Measurements from ENCODE around the gene WNT1.
A peak's percentile ranks its signal among the peaks of the same experiment; 100 is the strongest.

Gene WNT1

GRCh38 chr12:48981757-48982157 is 3.6 kb downstream of the WNT1 start:
- no peak for ATAC-seq

GRCh38 chr12:48982397-48983080 is 4.4 kb downstream of the WNT1 start:
- no peak for ATAC-seq

- ATAC-seq, result no peak
These were observed 7.4 kb downstream of the WNT1 start for GRCh38 chr12:48985475-48985897.

- no peak for ATAC-seq
These were observed 7.8 kb downstream of the WNT1 start for GRCh38 chr12:48985901-48986300.

GRCh38 chr12:48986720-48987291 is 8.7 kb downstream of the WNT1 start:
- ATAC-seq, result no peak

GRCh38 chr12:48988030-48988649 is 10.0 kb downstream of the WNT1 start:
- ATAC-seq, result peak; percentile 52 to 75

GRCh38 chr12:48990552-48990951 is 12.4 kb downstream of the WNT1 start:
- ATAC-seq, result no peak

- no peak for ATAC-seq
These were observed 13.3 kb downstream of the WNT1 start for GRCh38 chr12:48991247-48992050.

GRCh38 chr12:48993787-48994186 is 15.7 kb downstream of the WNT1 start:
- ATAC-seq, result no peak

GRCh38 chr12:48994224-48995085 is 16.3 kb downstream of the WNT1 start:
- ATAC-seq, result no peak

- peak in 1 of 2 donors; percentile 17 for ATAC-seq
These were observed 17.2 kb downstream of the WNT1 start for GRCh38 chr12:48995086-48995879.

GRCh38 chr12:48996794-48997718 is 18.9 kb downstream of the WNT1 start:
- ATAC-seq, result peak; percentile 41 to 48

GRCh38 chr12:48997719-48998496 is 19.8 kb downstream of the WNT1 start:
- ATAC-seq, result peak in 1 of 2 donors; percentile 3

- ATAC-seq, result no peak
These were observed 20.6 kb downstream of the WNT1 start for GRCh38 chr12:48998497-48999353.

GRCh38 chr12:48999371-49000131 is 21.4 kb downstream of the WNT1 start, which contains the start of gene DDN:
Gene DDN, minus strand, starts transcription at chr12:48999375. Its CDS starts 88 bp downstream, at chr12:48999287.
- peak; percentile 57 to 59 for ATAC-seq

GRCh38 chr12:49000346-49000745 is 22.2 kb downstream of the WNT1 start:
- no peak for ATAC-seq

- ATAC-seq, result no peak
These were observed 30.8 kb downstream of the WNT1 start for GRCh38 chr12:49008943-49009342.
